GM12878 (cell line): ENCODE results near the gene RBPJ.

Source experiments
- CEBPB ChIP-seq, 2 experiments: fragments of 150-350 bp in 1 of 2; IDR thresholded peaks; 2 replicates each; pipeline ENCODE4 v1.6.1; 2012 to 2014; ENCODE audit warnings: low read depth in 2 of 2, low read length in 2 of 2, borderline replicate concordance in 1 of 2, inconsistent platforms in 1 of 2
- SIN3A ChIP-seq: IDR thresholded peaks from 2 replicates; pipeline ENCODE4 v1.6.1; 2012; ENCODE audit warnings: low read depth, low read length, improper control_type of control experiment
- TCF12 ChIP-seq: IDR thresholded peaks from 2 replicates; pipeline ENCODE4 v1.6.1; 2011; ENCODE audit warnings: low read depth, mild to moderate bottlenecking, low read length
- TCF7 ChIP-seq: IDR thresholded peaks from 2 replicates; pipeline ENCODE4 v1.6.1; 2014; ENCODE audit warnings: antibody characterized with exemption, borderline replicate concordance

DNA sequence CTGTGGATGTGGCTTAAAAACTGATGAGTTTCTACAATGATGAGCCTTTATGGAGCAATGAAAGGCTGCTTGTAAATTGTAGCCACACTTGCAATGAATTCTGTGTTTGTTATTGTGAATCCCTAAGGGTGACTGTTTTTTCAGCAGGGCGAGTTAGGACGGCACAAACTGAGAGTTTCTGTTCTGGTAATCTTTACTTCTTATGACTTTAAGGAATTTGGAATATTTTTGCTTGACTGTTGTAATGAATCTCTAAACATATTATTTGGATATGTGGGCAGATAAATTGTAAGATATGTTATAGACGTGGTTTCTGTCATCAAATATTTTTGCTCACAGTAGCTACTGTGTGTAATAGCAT is 22.2 kb downstream of the RBPJ start:
- TF ChIP-seq CEBPB (IDR thresholded peaks at IDR 0.05; ENCODE audit: borderline replicate concordance in 1 of 2, low read depth in 2 of 2, low read length in 2 of 2): no peak
- TF ChIP-seq TCF12: no peak
- no peak for TF ChIP-seq TCF7
- TF ChIP-seq SIN3A: no peak
